Subcutaneous abdominal adipose tissue (tissue), 5 donors: ENCODE measurements around the gene KAT6B.

ENCODE experiments used
- H3K27ac ChIP-seq: one replicate; pipeline ENCODE4 v1.7.0; 2013; ENCODE audit warnings: low read depth, mild to moderate bottlenecking, inconsistent platforms, low read length, moderate library complexity
- H3K27me3 ChIP-seq, 5 donors: one replicate each; pipeline ENCODE4 v1.7.0; 2013; ENCODE audit warnings: low read length in 5 of 5, inconsistent platforms in 1 of 5; ENCODE audit not compliant: control insufficient read depth in 5 of 5, insufficient read depth in 4 of 5
- H3K36me3 ChIP-seq, 5 donors: one replicate each; pipeline ENCODE4 v1.7.0; 2013; ENCODE audit warnings: low read length in 5 of 5; ENCODE audit not compliant: control insufficient read depth in 5 of 5, insufficient read depth in 5 of 5
- H3K4me1 ChIP-seq, 5 donors: one replicate each; pipeline ENCODE4 v1.7.0; 2013; ENCODE audit warnings: low read length in 5 of 5, mild to moderate bottlenecking in 3 of 5, moderate library complexity in 1 of 5; ENCODE audit not compliant: control insufficient read depth in 5 of 5, insufficient read depth in 5 of 5
- H3K4me3 ChIP-seq, 5 donors: one replicate each; pipeline ENCODE4 v1.7.0; 2013; ENCODE audit warnings: low read length in 5 of 5, low read depth in 1 of 5
- H3K9ac ChIP-seq, 5 donors: one replicate each; pipeline ENCODE4 v1.7.0; 2013; ENCODE audit warnings: low read length in 5 of 5, mild to moderate bottlenecking in 4 of 5, moderate library complexity in 3 of 5
- H3K9me3 ChIP-seq, 5 donors: one replicate each; pipeline ENCODE4 v1.7.0; 2013; ENCODE audit warnings: low read length in 5 of 5; ENCODE audit not compliant: control insufficient read depth in 5 of 5
- donor health status: healthy.
- donor health status: healthy.
- donor health status: healthy.
- donor health status: healthy.
- donor health status: healthy.

The KAT6B gene

DNA sequence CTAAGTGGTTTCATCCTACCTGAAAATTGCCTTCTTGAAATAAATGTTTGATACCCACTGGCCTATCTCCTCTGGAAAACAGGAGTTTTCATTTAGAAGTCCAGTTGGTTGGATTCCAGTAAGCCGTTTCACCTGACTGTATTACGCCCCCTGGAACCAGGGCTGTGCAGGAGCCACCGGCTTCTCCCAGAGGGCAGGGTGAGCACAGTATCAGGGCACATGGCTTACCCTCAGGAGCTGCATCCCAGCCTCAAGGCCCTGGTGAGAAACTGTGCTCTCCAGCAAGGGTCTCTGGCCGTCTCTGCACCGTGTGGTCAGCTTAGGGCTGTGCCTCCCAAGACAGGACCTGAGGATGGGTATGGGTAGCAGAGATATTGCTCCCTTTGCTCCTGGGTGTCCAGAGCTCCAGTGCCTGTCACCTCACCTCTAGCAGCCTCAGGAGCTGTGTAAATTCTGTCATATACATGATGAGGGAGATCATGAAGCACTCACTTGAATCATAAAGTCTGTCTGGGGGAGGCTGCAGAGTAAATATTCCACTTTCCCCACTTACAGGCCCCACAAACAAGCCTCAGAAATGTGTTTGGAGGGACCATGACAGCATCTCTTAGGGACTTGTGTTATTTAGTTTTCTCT is 175.4 kb downstream of the KAT6B start:
- Histone ChIP-seq H3K9ac (no peak overlapping the region), H3K9me3 (no peaks in the 10 kb centered on the region), H3K4me3 (no peak overlapping the region), H3K27me3 (no peaks in the 10 kb centered on the region), H3K36me3 (peaks cover 3 to 12% (median 7%) of the 10 kb centered on the region in 5 donors), H3K4me1 (peaks cover 0 to 10% (median 0%) of the 10 kb centered on the region in 5 donors), H3K27ac (no peak overlapping the region)

DNA sequence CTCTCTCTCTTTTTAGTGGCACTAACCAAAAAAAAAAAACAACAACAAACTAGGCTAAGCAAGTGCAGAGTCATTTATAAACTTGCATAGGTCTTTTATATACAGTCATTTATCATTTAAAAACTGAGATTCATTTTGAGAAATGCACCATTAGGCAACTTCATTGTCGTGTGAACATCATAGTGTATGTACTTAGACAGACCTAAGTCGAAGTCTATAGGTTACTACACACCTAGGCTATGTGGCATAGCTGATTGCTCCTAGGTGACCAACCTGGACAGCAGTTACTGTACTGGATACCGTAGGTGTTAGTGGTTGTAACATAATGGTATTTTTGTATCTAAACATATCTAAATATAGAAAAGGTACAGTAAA is 175.9 kb downstream of the KAT6B start:
- Histone ChIP-seq H3K9ac (no peak overlapping the region), H3K27me3 (no peaks in the 10 kb centered on the region), H3K4me3 (no peak overlapping the region), H3K4me1 (peaks cover 0 to 12% (median 3%) of the 10 kb centered on the region in 5 donors), H3K36me3 (peaks cover 3 to 9% (median 5%) of the 10 kb centered on the region in 5 donors), H3K9me3 (no peaks in the 10 kb centered on the region), H3K27ac (no peak overlapping the region)

DNA sequence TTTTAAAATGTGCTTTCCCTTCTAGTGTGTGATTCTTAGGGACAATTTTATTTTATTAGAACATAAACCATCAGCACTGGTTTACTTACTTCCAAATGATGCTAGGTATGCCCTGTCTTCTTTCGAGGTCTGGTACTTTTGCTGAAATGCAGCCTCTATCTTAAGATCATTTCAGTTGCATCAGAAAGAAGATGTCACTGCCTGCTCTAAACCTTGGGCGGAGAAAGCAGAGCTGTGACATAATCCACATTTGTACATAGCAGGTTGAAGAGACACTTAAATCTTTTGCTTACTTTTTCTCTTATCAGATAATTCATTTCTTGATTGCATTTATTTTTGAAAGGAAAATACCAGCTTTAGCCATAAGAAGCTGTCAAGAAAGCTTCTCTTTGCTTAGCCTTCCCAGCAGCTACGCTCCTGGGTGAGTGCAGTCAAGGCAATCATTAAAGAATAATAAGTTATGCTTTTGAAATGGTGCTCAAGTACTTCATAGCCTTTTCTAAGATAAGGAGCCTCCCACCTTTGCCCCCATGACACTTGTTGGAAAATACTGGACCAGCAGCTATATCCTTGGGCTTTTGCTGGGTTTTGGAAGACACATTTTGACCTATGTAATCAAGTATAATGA is 176.7 kb downstream of the KAT6B start:
- Histone ChIP-seq H3K36me3 (peaks cover 3 to 8% (median 5%) of the 10 kb centered on the region in 5 donors), H3K9ac (no peak overlapping the region), H3K27me3 (no peaks in the 10 kb centered on the region), H3K27ac (no peak overlapping the region), H3K4me3 (no peak overlapping the region), H3K4me1 (peaks cover 0 to 18% (median 3%) of the 10 kb centered on the region in 5 donors), H3K9me3 (no peaks in the 10 kb centered on the region)

DNA sequence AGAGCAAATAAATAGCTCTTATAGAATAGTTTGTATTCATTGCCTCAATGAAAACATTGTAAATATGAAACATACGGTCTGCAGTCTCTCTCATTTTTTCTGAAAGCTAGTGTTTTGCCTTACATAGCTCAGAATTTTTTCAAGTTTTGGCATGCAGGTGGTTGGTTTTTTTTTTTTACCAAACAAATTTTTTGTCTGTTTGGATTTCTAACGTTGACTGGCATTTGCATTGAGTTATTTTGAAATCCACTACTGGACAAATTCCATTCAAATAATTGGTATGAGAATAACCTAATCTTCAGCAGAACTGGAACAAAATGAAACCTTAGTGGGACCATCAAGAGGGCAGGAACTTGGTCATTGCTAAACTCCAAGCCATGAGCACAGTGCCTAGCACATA is 177.5 kb downstream of the KAT6B start:
- Histone ChIP-seq H3K27ac (no peak overlapping the region), H3K4me3 (no peak overlapping the region), H3K27me3 (no peaks in the 10 kb centered on the region), H3K9ac (no peak overlapping the region), H3K4me1 (peaks cover 0 to 18% (median 3%) of the 10 kb centered on the region in 5 donors), H3K9me3 (no peaks in the 10 kb centered on the region), H3K36me3 (peaks cover 3 to 8% (median 5%) of the 10 kb centered on the region in 5 donors)

- Histone ChIP-seq H3K27me3 (no peaks in the 10 kb centered on the region), H3K4me1 (peaks cover 0 to 18% (median 3%) of the 10 kb centered on the region in 5 donors), H3K9ac (no peak overlapping the region), H3K36me3 (peaks cover 0 to 7% (median 4%) of the 10 kb centered on the region in 5 donors), H3K4me3 (no peak overlapping the region), H3K9me3 (no peaks in the 10 kb centered on the region), H3K27ac (no peak overlapping the region)
These were observed 181.2 kb downstream of the KAT6B start for GRCh38 chr10:75007646-75008045.

- Histone ChIP-seq H3K4me3 (no peak overlapping the region), H3K9ac (no peak overlapping the region), H3K27ac (no peak overlapping the region), H3K27me3 (no peaks in the 10 kb centered on the region), H3K36me3 (peaks cover 0 to 8% (median 5%) of the 10 kb centered on the region in 5 donors), H3K4me1 (peaks cover 0 to 20% (median 8%) of the 10 kb centered on the region in 5 donors), H3K9me3 (no peaks in the 10 kb centered on the region)
These were observed 182.6 kb downstream of the KAT6B start for GRCh38 chr10:75008952-75009351.

- Histone ChIP-seq H3K4me3 (no peak overlapping the region), H3K4me1 (peaks cover 0 to 18% (median 10%) of the 10 kb centered on the region in 5 donors), H3K27ac (no peak overlapping the region), H3K9me3 (no peaks in the 10 kb centered on the region), H3K9ac (no peak overlapping the region), H3K36me3 (peaks cover 0 to 8% (median 5%) of the 10 kb centered on the region in 5 donors), H3K27me3 (no peaks in the 10 kb centered on the region)
These were observed 183.0 kb downstream of the KAT6B start for GRCh38 chr10:75009426-75009825.

DNA sequence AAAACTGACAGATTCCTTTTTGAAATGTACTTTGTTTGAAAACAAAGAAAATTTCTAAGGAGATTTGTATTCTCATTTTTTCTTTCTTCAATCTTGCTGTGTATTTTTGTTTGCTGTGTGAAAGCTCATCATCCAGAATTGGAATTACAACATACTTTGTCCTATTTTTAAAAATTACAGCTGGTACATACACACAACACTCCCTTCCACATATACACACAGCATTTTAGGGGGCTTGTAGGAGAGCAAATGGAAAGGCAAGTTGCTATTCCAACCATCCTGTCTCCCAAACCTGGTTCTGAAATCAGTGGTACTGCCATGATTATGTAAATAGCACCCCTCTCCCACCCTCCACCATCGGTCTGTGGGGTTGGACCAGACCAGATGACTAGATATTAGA is 184.0 kb downstream of the KAT6B start:
- Histone ChIP-seq H3K36me3 (peaks cover 0 to 8% (median 5%) of the 10 kb centered on the region in 5 donors), H3K4me3 (no peak overlapping the region), H3K9me3 (no peaks in the 10 kb centered on the region), H3K4me1 (peaks cover 0 to 17% (median 14%) of the 10 kb centered on the region in 5 donors), H3K27me3 (no peaks in the 10 kb centered on the region), H3K27ac (no peak overlapping the region), H3K9ac (no peak overlapping the region)

DNA sequence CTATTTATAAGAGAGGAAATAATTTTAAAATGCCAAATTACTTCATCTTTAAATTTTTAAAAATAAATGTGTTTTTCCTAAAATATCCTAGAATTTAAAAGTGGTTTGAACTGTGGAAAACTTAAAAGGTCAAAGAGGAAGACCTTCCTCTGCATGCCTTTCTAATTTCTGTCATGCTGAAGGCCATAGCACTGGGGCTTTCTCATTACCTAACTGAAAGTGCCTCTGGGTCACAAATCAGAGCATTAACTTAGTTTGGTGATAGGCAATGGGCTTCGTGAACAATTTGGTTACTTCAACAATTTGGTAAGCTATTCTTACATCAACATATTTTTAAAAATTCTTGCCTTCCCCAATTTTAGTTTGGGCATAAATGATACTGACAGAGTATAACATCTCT is 184.8 kb downstream of the KAT6B start:
- Histone ChIP-seq H3K9ac (no peak overlapping the region), H3K36me3 (peaks cover 0 to 8% (median 5%) of the 10 kb centered on the region in 5 donors), H3K4me1 (peaks cover 0 to 19% (median 14%) of the 10 kb centered on the region in 5 donors), H3K27me3 (no peaks in the 10 kb centered on the region), H3K27ac (no peak overlapping the region), H3K9me3 (no peaks in the 10 kb centered on the region), H3K4me3 (no peak overlapping the region)

- H3K9me3 ChIP-seq = no peaks in the 10 kb centered on the region
- H3K36me3 ChIP-seq = peaks cover 0 to 8% (median 5%) of the 10 kb centered on the region in 5 donors
- H3K9ac ChIP-seq = no peak overlapping the region
- H3K27me3 ChIP-seq = no peaks in the 10 kb centered on the region
- H3K27ac ChIP-seq = no peak overlapping the region
- H3K4me3 ChIP-seq = no peak overlapping the region
- H3K4me1 ChIP-seq = peaks cover 0 to 18% (median 14%) of the 10 kb centered on the region in 5 donors
These were observed 186.1 kb downstream of the KAT6B start for GRCh38 chr10:75012471-75012870.
